ENCODE results near the gene DPM3. TPM values are rescaled to one million over a fixed set of nuclear protein-coding genes. Genes with fewer than 3 reads are reported as not detected.

The DPM3 gene
- total and polyA plus RNA-seq, 2 of the 13 experiments (the other 11 are each of a cell fraction or from before 2014, with no cell fraction given): 23.2 to 53.4 TPM

- TF ChIP-seq ZNF609 (CRISPR knock-in tag; IDR thresholded peaks at IDR 0.05; ENCODE audit: borderline replicate concordance) (0 out of 2 replicates have a peak, but pooled peaks have one; percentile 14), CSRNP2 (CRISPR knock-in tag; conservative IDR thresholded peaks at IDR 0.05; ENCODE audit: low read depth) (no peak), SALL1 (CRISPR knock-in tag; IDR thresholded peaks at IDR 0.05) (peak; percentile 79), IRF2 (CRISPR knock-in tag; IDR thresholded peaks at IDR 0.05) (peak; percentile 82), MIER3 (CRISPR knock-in tag; IDR thresholded peaks at IDR 0.05; ENCODE audit: borderline replicate concordance) (peak; percentile 80; the same call in 1 of the 2 replicates), CREB3 (CRISPR knock-in tag; IDR thresholded peaks at IDR 0.05) (no peak), NR2C2 (CRISPR knock-in tag; IDR thresholded peaks at IDR 0.05; ENCODE audit: borderline replicate concordance) (peak; percentile 92), ZIK1 (CRISPR knock-in tag; IDR thresholded peaks at IDR 0.05; ENCODE audit: borderline replicate concordance, low read depth) (0 out of 2 replicates have a peak, but pooled peaks have one; percentile 76), FOSL2 (CRISPR knock-in tag; IDR thresholded peaks at IDR 0.05) (peak; percentile 12; the same call in 1 of the 2 replicates), NFYC (CRISPR knock-in tag; IDR thresholded peaks at IDR 0.05) (no peak), ZNF777 (CRISPR knock-in tag; IDR thresholded peaks at IDR 0.05) (peak; percentile 18; the same call in 1 of the 2 replicates), TARDBP (CRISPR knock-in tag; IDR thresholded peaks at IDR 0.05) (no peak), NONO (IDR thresholded peaks at IDR 0.05) (no peak), NONO (CRISPR knock-in tag; conservative IDR thresholded peaks at IDR 0.05) (peak; percentile 84), MTA1 (CRISPR knock-in tag; IDR thresholded peaks at IDR 0.05; ENCODE audit: borderline replicate concordance) (peak; percentile 50; the same call in 1 of the 2 replicates), ZNF501 (CRISPR knock-in tag; IDR thresholded peaks at IDR 0.05) (peak; percentile 58), ZNF235 (CRISPR knock-in tag; IDR thresholded peaks at IDR 0.05; ENCODE audit: borderline replicate concordance) (0 out of 2 replicates have a peak, but pooled peaks have one; percentile 72), ZNF121 (CRISPR knock-in tag; IDR thresholded peaks at IDR 0.05) (0 out of 2 replicates have a peak, but pooled peaks have one; percentile 5), ZNF10 (CRISPR knock-in tag; IDR thresholded peaks at IDR 0.05; ENCODE audit: borderline replicate concordance, low read depth) (no peak), RXRA (CRISPR knock-in tag; IDR thresholded peaks at IDR 0.05) (peak; percentile 52)
Observed at GRCh38 chr1:155139895-155140629, at the start of gene DPM3 (continued).
